Heart right ventricle (tissue), 16 donors: ENCODE measurements around the gene RPS15. TPM values are rescaled to one million over a fixed set of nuclear protein-coding genes. Genes with fewer than 3 reads are reported as not detected.
A peak's percentile ranks its signal among the peaks of the same experiment; 100 is the strongest.

Experiments used
- ATAC-seq, 8 donors: fragments of 200-7000 bp; cut with Tn5 transposase; one replicate each; pipeline ENCODE4 v1.9.1; 2020; ENCODE audit warnings: mild to moderate bottlenecking in 8 of 8, moderate library complexity in 8 of 8, moderate number of reproducible peaks in 1 of 8
- DNase-seq, 2 donors: peaks; one replicate each; pipeline ENCODE4 v3.0.0-alpha.2; 2020
- H3K27ac ChIP-seq, 10 donors: fragments of 200-600 bp; sonication (generic) in 2 of 10; one replicate each; pipeline versions ENCODE4 v1.5.0 to v1.8.0; 2020 to 2022; ENCODE audit warnings: mild to moderate bottlenecking in 3 of 10
- H3K27me3 ChIP-seq, 7 donors: fragments of 200-600 bp; one replicate each; pipeline ENCODE4 v1.8.0; 2021 to 2022; ENCODE audit warnings: mild to moderate bottlenecking in 2 of 7
- H3K36me3 ChIP-seq, 9 donors: fragments of 200-600 bp; sonication (generic) in 1 of 9; one replicate each; pipeline versions ENCODE4 v1.5.0 to v1.8.0; 2020 to 2022; ENCODE audit warnings: mild to moderate bottlenecking in 2 of 9
- H3K4me1 ChIP-seq, 9 donors: fragments of 200-600 bp; sonication (generic) in 1 of 9; one replicate each; pipeline versions ENCODE4 v1.5.0 to v1.8.0; 2020 to 2022; ENCODE audit warnings: mild to moderate bottlenecking in 4 of 9
- H3K4me3 ChIP-seq, 10 donors: fragments of 200-600 bp; sonication (generic) in 2 of 10; one replicate each; pipeline versions ENCODE4 v1.5.0 to v1.8.0; 2020 to 2022; ENCODE audit warnings: mild to moderate bottlenecking in 7 of 10, moderate library complexity in 2 of 10
- H3K9me3 ChIP-seq, 11 donors: fragments of 200-600 bp in 10 of 11; sonication (generic) in 2 of 11; one replicate each; pipeline versions ENCODE4 v1.5.0 to v1.8.0; 2013 to 2022; ENCODE audit warnings: mild to moderate bottlenecking in 2 of 11, control low read depth in 1 of 11, moderate library complexity in 1 of 11
- WGBS, 2 donors: extraction: QIAGEN DNeasy Blood & Tissue Kit; methylation state at CpG; one replicate each; pipeline ENCODE4 v1.1.7; 2013; ENCODE audit warnings: inconsistent platforms in 1 of 2; 5-methylcytosine and 5-hydroxymethylcytosine counted together
- intact Hi-C, 10 donors: fragments of 100-400 bp; cut with DNase I; formaldehyde crosslinking; loops; one replicate each; pipeline versions ENCODE4 v1.11.1 to v1.14.2; 2022
- polyA plus RNA-seq, 2 donors: library from polyadenylated mRNA; stranded (reverse); fragments of 200-250 nt; gene quantifications; one replicate each; pipeline ENCODE4 v1.2.3, GENCODE V29; 2013
- total RNA-seq, 10 donors: library from RNA; stranded (reverse); fragmentation: NEBNext Ultra II Directional in 3 of 10; extraction: Animal tissue kit (Norgen Biotek cat#: 25700) in 3 of 10; gene quantifications; one replicate each; pipeline versions ENCODE4 v1.2.1 to v1.2.4, GENCODE V29; 2021 to 2023
- TF ChIP-seq, protein P1 (sequence below), 9 donors: fragments of 200-600 bp; sonication (generic) in 2 of 9; IDR thresholded peaks; one replicate each; pipeline versions ENCODE4 v1.5.0 to v1.8.0; 2021 to 2022; ENCODE audit warnings: antibody characterized with exemption in 9 of 9, mild to moderate bottlenecking in 5 of 9, moderate library complexity in 1 of 9
- donor health status: Arrhythmogenic right ventricular cardiomyopathy.
- donor health status: ischemic (EF 13 %, LVEDD 7.1; RV severe dilation, severe dysfunction).
- donor health status: healthy with polysubstance abuse.
- donor health status: DM: no; HTN: yes; CAD: no.
- donor health status: DM: no; HTN: no; CAD: no.
- donor health status: ischemic (EF 25% LVEDD 6.9; RV normal size, moderate dysfunction).
- donor health status: ischemic (EF 25% LVEDD 5.7; RV mildly dilated, moderate dysfunction).
- donor health status: healthy.
- donor health status: DM: yes; HTN: yes; CAD: no.
- donor health status: Ischemic cardiomyopathy.
- donor health status: ischemic (EF 35%, LVEDD 5.7; RV mildly dilated, moderate dysfunction).
- donor health status: nonischemic (EF 11% LVEDD 7.7; RV severe dilation, severe dysfunction).
- donor health status: DM: yes; HTN: yes; CAD: no.
- donor health status: PGD.
- donor health status: ischemic (EF 29% LVEDD 5.4; RV normal size, mild dysfunction).
- donor health status: nonischemic (EF 23%, LVEDD 6.1; RV moderate dilation, normal function).

The RPS15 gene
- total and polyA plus RNA-seq, 12 donors = 480 to 3,724 (median 607) TPM

DNA sequence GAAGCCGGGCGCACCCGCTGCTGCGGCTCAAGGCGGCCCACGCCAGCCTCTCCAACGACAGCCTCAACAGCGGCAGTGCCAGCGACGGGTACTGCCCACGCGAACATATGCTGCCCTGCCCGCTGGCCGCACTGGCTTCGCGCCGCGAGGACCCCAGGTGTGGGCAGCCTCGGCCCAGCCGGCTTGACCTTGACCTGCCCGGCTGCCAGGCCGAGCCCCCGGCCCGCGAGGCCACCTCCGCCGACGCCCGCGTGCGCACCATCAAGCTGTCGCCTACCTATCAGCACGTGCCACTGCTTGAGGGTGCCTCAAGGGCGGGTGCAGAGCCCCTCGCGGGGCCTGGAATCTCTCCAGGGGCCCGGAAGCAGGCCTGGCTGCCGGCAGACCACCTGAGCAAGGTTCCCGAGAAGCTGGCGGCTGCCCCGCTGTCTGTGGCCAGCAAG is 27.8 kb downstream of the RPS15 start:
- no peaks in the 10 kb centered on the region for H3K9me3 ChIP-seq
- intact Hi-C loops = loop anchor here in 2 of 10 donors (10.0 kb wide), 1 partner anchor 49 kb away; the partner anchor contains the start of gene ADAMTSL5 (in 2 of the 2)
- H3K4me3 ChIP-seq = peak overlapping the region in 2 of 10 donors; percentile 11 to 35
- WGBS, 2 donors = 44 to 54% methylated on average over 36 to 41 of the region's 41 CpGs
- H3K27ac ChIP-seq = no peak overlapping the region
- TF ChIP-seq, protein P1, sequence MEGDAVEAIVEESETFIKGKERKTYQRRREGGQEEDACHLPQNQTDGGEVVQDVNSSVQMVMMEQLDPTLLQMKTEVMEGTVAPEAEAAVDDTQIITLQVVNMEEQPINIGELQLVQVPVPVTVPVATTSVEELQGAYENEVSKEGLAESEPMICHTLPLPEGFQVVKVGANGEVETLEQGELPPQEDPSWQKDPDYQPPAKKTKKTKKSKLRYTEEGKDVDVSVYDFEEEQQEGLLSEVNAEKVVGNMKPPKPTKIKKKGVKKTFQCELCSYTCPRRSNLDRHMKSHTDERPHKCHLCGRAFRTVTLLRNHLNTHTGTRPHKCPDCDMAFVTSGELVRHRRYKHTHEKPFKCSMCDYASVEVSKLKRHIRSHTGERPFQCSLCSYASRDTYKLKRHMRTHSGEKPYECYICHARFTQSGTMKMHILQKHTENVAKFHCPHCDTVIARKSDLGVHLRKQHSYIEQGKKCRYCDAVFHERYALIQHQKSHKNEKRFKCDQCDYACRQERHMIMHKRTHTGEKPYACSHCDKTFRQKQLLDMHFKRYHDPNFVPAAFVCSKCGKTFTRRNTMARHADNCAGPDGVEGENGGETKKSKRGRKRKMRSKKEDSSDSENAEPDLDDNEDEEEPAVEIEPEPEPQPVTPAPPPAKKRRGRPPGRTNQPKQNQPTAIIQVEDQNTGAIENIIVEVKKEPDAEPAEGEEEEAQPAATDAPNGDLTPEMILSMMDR (IDR thresholded peaks at IDR 0.05) = peak in 1 of 9 donors; percentile 2
- H3K4me1 ChIP-seq = peaks cover 33 to 56% (median 51%) of the 10 kb centered on the region in 9 donors
- no peak for ATAC-seq
- H3K36me3 ChIP-seq = peaks cover 0 to 3% (median 0%) of the 10 kb centered on the region in 9 donors
- peak in 1 of 2 donors; percentile 13 for DNase-seq
- peaks cover 34 to 69% (median 52%) of the 10 kb centered on the region in 7 donors for H3K27me3 ChIP-seq

DNA sequence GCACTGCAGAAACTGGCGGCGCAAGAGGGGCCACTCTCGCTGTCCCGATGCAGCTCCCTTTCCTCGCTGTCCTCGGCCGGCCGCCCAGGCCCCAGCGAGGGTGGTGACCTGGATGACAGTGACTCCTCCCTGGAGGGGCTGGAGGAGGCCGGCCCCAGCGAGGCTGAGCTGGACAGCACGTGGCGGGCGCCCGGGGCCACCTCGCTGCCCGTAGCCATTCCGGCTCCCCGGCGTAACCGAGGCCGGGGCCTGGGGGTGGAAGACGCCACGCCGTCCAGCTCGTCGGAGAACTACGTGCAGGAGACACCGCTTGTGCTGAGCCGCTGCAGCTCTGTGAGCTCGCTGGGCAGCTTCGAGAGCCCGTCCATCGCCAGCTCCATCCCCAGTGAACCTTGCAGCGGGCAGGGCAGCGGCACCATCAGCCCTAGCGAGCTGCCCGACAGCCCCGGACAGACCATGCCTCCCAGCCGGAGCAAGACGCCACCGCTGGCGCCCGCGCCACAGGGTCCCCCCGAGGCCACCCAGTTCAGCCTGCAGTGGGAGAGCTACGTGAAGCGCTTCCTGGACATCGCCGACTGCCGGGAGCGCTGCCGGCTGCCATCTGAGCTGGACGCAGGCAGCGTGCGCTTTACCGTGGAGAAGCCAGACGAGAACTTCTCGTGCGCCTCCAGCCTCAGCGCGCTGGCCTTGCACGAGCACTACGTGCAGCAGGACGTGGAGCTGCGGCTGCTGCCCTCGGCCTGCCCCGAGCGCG is 28.4 kb downstream of the RPS15 start:
- Histone ChIP-seq H3K9me3 (no peaks in the 10 kb centered on the region), H3K27ac (no peak overlapping the region), H3K4me1 (peaks cover 38 to 61% (median 56%) of the 10 kb centered on the region in 9 donors), H3K36me3 (no peaks in the 10 kb centered on the region), H3K4me3 (peak overlapping the region in 3 of 10 donors; percentile 10 to 37 (median 36)), H3K27me3 (peaks cover 36 to 75% (median 58%) of the 10 kb centered on the region in 7 donors)
- ATAC-seq (no peak), DNase-seq (peak in 1 of 2 donors; percentile 13)
- TF ChIP-seq, protein P1 (IDR thresholded peaks at IDR 0.05) = no peak
- WGBS, 2 donors = 29 to 38% methylated on average over 70 of the region's 70 CpGs
- intact Hi-C loops = loop anchor here in 2 of 10 donors (10.0 kb wide), 1 partner anchor 48 kb away; the partner anchor contains the start of gene ADAMTSL5 (in 2 of the 2)

DNA sequence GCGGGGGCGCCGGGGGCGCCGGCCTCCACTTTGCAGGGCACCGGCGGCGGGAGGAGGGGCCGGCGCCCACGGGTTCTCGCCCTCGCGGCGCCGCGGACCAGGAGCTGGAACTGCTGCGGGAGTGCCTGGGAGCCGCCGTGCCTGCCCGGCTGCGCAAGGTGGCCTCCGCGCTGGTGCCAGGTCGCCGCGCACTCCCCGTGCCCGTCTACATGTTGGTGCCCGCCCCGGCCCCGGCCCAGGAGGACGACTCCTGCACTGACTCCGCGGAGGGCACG is 29.0 kb downstream of the RPS15 start:
- Histone ChIP-seq H3K27me3 (peaks cover 36 to 80% (median 63%) of the 10 kb centered on the region in 7 donors), H3K4me3 (peak overlapping the region in 5 of 10 donors; percentile 11 to 37 (median 36))
- WGBS, 2 donors = 7% methylated on average over 30 to 36 of the region's 36 CpGs

More for the DNA sequence above, 29.0 kb downstream of the RPS15 start:
- no peak overlapping the region for H3K27ac ChIP-seq
- ATAC-seq (no peak), DNase-seq (no peak)
- no peaks in the 10 kb centered on the region for H3K36me3 ChIP-seq
- intact Hi-C loops = loop anchor here in 2 of 10 donors (10.0 kb wide), 1 partner anchor 48 kb away; the partner anchor contains the start of gene ADAMTSL5 (in 2 of the 2)
- TF ChIP-seq, protein P1 (IDR thresholded peaks at IDR 0.05) = no peak
- peaks cover 38 to 66% (median 60%) of the 10 kb centered on the region in 9 donors for H3K4me1 ChIP-seq
- no peaks in the 10 kb centered on the region for H3K9me3 ChIP-seq
